Adrenal gland (tissue), 12 donors: ENCODE data around the gene GLMN. TPM values are rescaled to one million over a fixed set of nuclear protein-coding genes. Genes with fewer than 3 reads are reported as not detected.

ENCODE experiments used
- DNase-seq, 7 donors: peaks; one replicate each; pipeline ENCODE4 v3.0.0-alpha.2; 2019 to 2020
- H3K27ac ChIP-seq, 5 donors: fragments of 200-600 bp; sonication (generic) in 4 of 5; 1 replicate in 3 of 5; 2 replicates in 2 of 5; pipeline versions ENCODE4 v1.5.1 to v1.8.0; 2016 to 2020; ENCODE audit warnings: mild to moderate bottlenecking in 1 of 5
- H3K27me3 ChIP-seq: fragments of 200-600 bp; 2 replicates; pipeline ENCODE4 v1.8.0; 2021
- H3K36me3 ChIP-seq, 2 donors: fragments of 200-600 bp; replicated peaks in 1 of 2; 1 replicate in 1 of 2; 2 replicates in 1 of 2; pipeline versions ENCODE4 v1.5.1 to v1.8.0; 2018 to 2022
- H3K4me1 ChIP-seq, 2 donors: fragments of 200-600 bp; replicated peaks in 1 of 2; 1 replicate in 1 of 2; 2 replicates in 1 of 2; pipeline versions ENCODE4 v1.5.1 to v1.8.0; 2018 to 2021
- H3K4me3 ChIP-seq, 4 donors: fragments of 200-600 bp; sonication (generic) in 3 of 4; one replicate each; pipeline ENCODE4 v1.5.1; 2016 to 2018
- H3K9me3 ChIP-seq, 3 donors: fragments of 200-600 bp; sonication (generic) in 1 of 3; replicated peaks in 1 of 3; 1 replicate in 2 of 3; 2 replicates in 1 of 3; pipeline versions ENCODE4 v1.5.1 to v1.8.0; 2016 to 2021
- CTCF ChIP-seq, 6 experiments: fragments of 450-650 bp in 4 of 6; fragments of 200-600 bp in 2 of 6; sonication (generic) in 1 of 6; IDR thresholded peaks; 1 replicate in 5 of 6; 2 replicates in 1 of 6; pipeline versions ENCODE4 v1.5.1 to v1.8.0; 2016 to 2021; ENCODE audit warnings: antibody characterized with exemption in 6 of 6, mild to moderate bottlenecking in 2 of 6, moderate library complexity in 1 of 6
- POLR2A ChIP-seq, 2 donors: fragments of 450-650 bp; IDR thresholded peaks; one replicate each; pipeline ENCODE4 v1.6.1; 2017; ENCODE audit warnings: antibody characterized with exemption in 2 of 2, mild to moderate bottlenecking in 2 of 2, moderate library complexity in 1 of 2
- WGBS, 4 donors: extraction: QIAGEN DNeasy Blood & Tissue Kit in 2 of 4; methylation state at CpG; one replicate each; pipeline versions ENCODE4 v1.1.5 to v1.1.7; 2013 to 2017; 5-methylcytosine and 5-hydroxymethylcytosine counted together
- intact Hi-C, 2 donors: fragments of 100-400 bp; cut with DNase I; formaldehyde crosslinking; loops; one replicate each; pipeline versions ENCODE4 v1.14.1 to v1.15.0; 2022 to 2023
- polyA plus RNA-seq, 3 donors: library from polyadenylated mRNA; stranded (reverse); fragments of 200-250 nt in 2 of 3; fragments of 350-450 nt in 1 of 3; fragmentation: Illumina TruSeq in 1 of 3; extraction: RNeasy Lipid Tissue Mini Kit (QIAGEN cat#74804) in 1 of 3; gene quantifications; one replicate each; pipeline ENCODE4 v1.2.3, GENCODE V29; 2013 to 2014
- total RNA-seq, 9 donors: library from RNA; depleted of rRNA in 4 of 9; stranded (reverse); fragments of >200 nt in 4 of 9; fragments of 120-200 nt in 1 of 9; fragmentation: NEBNext Ultra II Directional in 1 of 9; extraction: Animal tissue kit (Norgen Biotek cat#: 25700) in 1 of 9; gene quantifications; one replicate each; pipeline versions ENCODE4 v1.1.0 to v1.2.4, GENCODE V29; 2013 to 2023
- donor health status: healthy with polysubstance abuse.
- donor health status: Bipolar disorder and iron deficiency.
- donor health status: DM: yes; HTN: yes; CAD: no.
- donor health status: DM: no; HTN: no; CAD: no.
- donor health status: DM: no; HTN: no; CAD: no.
- donor health status: DM: yes; HTN: yes; CAD: no.

The GLMN gene
- total and polyA plus RNA-seq, 12 donors: 1.1 to 73.1 (median 6.5) TPM

GRCh38 chr1:92327794-92328193, 29.0 kb upstream of the GLMN start:
- DNase-seq: no peak
- Histone ChIP-seq H3K4me1 (no peaks in the 10 kb centered on the region), H3K27ac (no peak overlapping the region), H3K9me3 (peaks cover 0 to 11% (median 6%) of the 10 kb centered on the region in 3 donors), H3K4me3 (no peak overlapping the region), H3K36me3 (peaks cover 0 to 8% of the 10 kb centered on the region in 2 donors), H3K27me3 (no peaks in the 10 kb centered on the region)
- intact Hi-C loops: no loop called here
- TF ChIP-seq POLR2A (IDR thresholded peaks at IDR 0.05): no peak
- TF ChIP-seq CTCF (IDR thresholded peaks at IDR 0.05): no peak
- WGBS, 4 donors: 96 to 99% (median 98%) methylated on average over 4 of the region's 4 CpGs

- Histone ChIP-seq H3K27ac (no peak overlapping the region), H3K9me3 (peaks cover 0 to 11% (median 6%) of the 10 kb centered on the region in 3 donors), H3K27me3 (no peaks in the 10 kb centered on the region), H3K4me1 (no peaks in the 10 kb centered on the region), H3K4me3 (no peak overlapping the region), H3K36me3 (peaks cover 0 to 8% of the 10 kb centered on the region in 2 donors)
- DNase-seq: no peak
- WGBS, 4 donors: 92 to 100% (median 96%) methylated on average over 1 of the region's 1 CpG
- TF ChIP-seq POLR2A (IDR thresholded peaks at IDR 0.05) (no peak), CTCF (IDR thresholded peaks at IDR 0.05) (no peak)
- intact Hi-C loops: no loop called here
Observed at GRCh38 chr1:92326681-92327080, 27.9 kb upstream of the GLMN start.

GRCh38 chr1:92324784-92325183, 26.0 kb upstream of the GLMN start:
- Histone ChIP-seq H3K4me3 (no peak overlapping the region), H3K27ac (no peak overlapping the region), H3K36me3 (peaks cover 0 to 8% of the 10 kb centered on the region in 2 donors), H3K9me3 (peaks cover 0 to 11% (median 6%) of the 10 kb centered on the region in 3 donors), H3K27me3 (no peaks in the 10 kb centered on the region), H3K4me1 (no peaks in the 10 kb centered on the region)
- no peak for TF ChIP-seq POLR2A (IDR thresholded peaks at IDR 0.05)
- no peak for TF ChIP-seq CTCF (IDR thresholded peaks at IDR 0.05)
- intact Hi-C loops: no loop called here
- DNase-seq: no peak

GRCh38 chr1:92323473-92324453, 25.0 kb upstream of the GLMN start:
- TF ChIP-seq CTCF (IDR thresholded peaks at IDR 0.05): no peak
- no peak for TF ChIP-seq POLR2A (IDR thresholded peaks at IDR 0.05)
- WGBS, 4 donors: 94 to 96% (median 96%) methylated on average over 7 of the region's 7 CpGs
- no peak for DNase-seq
- Histone ChIP-seq H3K27me3 (no peaks in the 10 kb centered on the region), H3K4me1 (no peaks in the 10 kb centered on the region), H3K27ac (no peak overlapping the region), H3K9me3 (peaks cover 0 to 11% (median 6%) of the 10 kb centered on the region in 3 donors), H3K36me3 (peaks cover 0 to 8% of the 10 kb centered on the region in 2 donors), H3K4me3 (no peak overlapping the region)
- intact Hi-C loops: no loop called here
